NCI-H2196 treated with DMSO at 0.1 percent for 48 hours (cell line): Measurements from ENCODE around the gene BET1L.
A peak's percentile ranks its signal among the peaks of the same experiment; 100 is the strongest.

Experiments
- DNase-seq: peaks from one replicate; lab custom pipeline; 2025; ENCODE audit not compliant: unreplicated experiment; lab: John Stamatoyannopoulos, UW

Gene BET1L

DNA sequence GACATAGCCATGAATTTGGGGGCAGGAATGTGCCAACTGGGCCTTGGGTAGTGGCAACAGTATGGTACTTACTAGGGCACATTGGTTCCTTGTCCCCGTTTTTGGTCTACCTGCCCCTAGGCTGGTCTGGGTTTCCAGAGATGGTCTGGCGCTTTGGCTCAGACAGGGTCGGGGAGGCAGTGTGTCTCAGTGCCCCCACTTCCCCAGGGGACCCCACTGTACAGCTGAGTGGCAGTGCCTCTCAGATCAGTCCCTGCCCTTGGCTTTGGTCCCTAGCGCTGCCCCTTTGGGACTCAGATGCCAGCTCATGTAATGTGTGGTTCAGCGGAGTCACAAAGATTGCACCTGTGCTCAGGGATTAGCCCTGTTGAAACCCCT is 3.6 kb upstream of the BET1L start:
- DNase-seq = no peak

DNA sequence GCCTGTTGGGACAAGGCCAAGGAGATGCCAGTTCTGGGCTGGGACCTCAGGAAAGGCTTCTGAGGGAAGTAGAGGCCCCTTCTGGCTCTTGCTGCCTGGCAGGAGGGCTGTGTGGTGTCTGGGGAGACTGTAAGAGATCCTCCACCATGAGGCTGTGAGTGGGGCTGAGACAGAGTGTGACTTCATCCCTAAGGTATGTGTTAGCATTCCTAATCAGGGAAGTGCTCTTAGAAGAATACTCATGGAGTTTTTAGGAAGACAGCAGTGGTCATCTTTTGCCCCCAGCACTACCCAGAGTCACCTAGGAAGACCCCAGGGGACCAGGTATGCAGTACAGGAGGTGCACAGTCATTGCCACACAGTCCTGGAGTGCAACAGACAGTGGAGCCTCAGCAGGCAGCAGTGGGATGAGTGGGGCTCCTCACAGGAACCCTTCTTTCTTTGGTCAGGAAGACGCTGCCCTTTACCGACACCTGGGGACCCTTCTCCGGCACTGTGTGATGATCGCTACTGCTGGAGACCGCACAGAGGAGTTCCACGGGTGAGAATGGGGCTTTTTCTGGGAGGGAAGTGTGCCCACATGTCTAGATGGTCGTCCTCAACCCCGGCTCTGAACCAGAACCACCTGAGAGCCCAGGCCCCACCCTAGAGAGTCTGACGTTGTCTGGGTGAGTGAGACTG is 3.1 kb upstream of the BET1L start:
- DNase-seq = no peak

DNA sequence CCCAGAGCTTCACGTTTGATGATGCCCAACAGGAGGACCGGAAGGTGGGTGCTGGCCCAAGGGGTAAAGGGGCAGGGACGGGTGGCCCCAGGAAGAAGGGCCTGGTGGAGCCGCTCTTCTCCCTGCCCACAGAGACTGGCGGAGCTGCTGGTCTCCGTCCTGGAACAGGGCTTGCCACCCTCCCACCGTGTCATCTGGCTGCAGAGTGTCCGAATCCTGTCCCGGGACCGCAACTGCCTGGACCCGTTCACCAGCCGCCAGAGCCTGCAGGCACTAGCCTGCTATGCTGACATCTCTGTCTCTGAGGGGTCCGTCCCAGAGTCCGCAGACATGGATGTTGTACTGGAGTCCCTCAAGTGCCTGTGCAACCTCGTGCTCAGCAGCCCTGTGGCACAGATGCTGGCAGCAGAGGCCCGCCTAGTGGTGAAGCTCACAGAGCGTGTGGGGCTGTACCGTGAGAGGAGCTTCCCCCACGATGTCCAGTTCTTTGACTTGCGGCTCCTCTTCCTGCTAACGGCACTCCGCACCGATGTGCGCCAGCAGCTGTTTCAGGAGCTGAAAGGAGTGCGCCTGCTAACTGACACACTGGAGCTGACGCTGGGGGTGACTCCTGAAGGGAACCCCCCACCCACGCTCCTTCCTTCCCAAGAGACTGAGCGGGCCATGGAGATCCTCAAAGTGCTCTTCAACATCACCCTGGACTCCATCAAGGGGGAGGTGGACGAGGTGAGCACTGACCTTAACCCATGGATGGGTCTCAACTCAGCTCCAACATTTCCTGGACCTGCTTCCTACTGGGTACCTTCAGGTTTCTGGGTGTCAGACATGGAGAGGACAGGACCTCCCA is 2.3 kb upstream of the BET1L start:
- no peak for DNase-seq

DNA sequence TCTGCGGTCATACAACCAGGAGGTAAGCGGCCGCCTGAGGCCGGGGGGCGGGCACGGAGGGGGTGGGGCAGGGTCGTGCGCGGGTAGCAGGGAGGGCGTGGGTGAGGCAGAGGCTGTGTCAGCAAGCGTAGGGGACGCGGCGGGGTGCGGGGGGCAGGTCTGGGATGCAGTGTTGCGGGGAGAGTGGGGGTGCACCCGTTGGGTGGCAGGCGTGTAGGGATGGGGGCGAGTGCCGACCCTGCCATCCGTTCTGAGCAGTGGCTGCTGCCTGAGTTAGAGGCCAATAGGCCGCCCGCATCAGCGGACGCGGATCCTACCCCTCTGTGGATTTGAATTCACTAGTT is 1.7 kb upstream of the BET1L start:
- no peak for DNase-seq

DNA sequence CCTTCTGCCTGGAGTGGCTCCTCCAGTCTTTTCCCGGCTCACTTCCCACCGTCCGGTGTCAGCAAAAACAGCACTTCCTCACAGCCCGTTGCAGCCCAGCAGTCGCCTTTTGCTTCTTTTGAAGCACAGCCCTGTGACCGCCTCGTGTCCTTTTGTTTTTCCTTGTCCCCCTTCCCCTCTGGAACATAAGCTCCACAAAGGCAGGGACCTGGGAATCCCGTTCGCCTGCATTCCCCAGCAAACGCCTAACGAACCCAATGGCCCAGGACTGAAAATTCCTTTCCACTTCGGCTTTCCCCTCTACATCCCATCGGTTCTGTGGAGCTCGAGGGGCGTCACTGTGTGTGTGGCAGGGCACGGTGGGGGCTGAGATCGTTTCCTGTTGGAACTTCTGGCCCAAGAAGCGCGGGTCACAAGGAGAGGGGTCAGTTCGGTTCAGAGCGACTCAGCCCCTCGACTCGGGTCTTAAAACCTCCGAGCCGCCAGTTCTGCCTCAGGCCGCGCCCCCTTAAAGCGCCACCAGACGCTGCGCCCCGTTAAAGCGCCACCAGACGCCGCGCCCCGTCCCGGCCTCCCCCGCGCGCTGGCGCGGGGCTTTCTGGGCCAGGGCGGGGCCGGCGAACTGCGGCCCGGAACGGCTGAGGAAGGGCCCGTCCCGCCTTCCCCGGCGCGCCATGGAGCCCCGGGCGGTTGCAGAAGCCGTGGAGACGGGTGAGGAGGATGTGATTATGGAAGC is 1.1 kb upstream of the BET1L start:
- peak; percentile 8 for DNase-seq

DNA sequence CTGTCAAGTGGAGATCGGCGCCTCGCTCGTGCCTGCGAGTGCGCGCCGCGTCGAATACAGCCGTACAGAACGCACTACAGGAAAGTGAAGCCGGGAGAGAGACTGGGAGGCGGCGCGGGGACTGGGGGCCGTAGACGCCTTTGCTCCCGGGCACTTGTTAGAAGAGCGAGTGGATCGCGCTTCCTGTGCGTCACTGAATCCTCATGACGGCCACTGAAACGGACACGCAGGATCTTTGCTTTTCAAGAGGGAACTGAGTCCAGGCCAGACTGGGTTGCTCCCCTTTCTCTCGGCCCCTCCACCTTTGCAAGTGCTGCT is 623 bp upstream of the BET1L start:
- no peak for DNase-seq

DNA sequence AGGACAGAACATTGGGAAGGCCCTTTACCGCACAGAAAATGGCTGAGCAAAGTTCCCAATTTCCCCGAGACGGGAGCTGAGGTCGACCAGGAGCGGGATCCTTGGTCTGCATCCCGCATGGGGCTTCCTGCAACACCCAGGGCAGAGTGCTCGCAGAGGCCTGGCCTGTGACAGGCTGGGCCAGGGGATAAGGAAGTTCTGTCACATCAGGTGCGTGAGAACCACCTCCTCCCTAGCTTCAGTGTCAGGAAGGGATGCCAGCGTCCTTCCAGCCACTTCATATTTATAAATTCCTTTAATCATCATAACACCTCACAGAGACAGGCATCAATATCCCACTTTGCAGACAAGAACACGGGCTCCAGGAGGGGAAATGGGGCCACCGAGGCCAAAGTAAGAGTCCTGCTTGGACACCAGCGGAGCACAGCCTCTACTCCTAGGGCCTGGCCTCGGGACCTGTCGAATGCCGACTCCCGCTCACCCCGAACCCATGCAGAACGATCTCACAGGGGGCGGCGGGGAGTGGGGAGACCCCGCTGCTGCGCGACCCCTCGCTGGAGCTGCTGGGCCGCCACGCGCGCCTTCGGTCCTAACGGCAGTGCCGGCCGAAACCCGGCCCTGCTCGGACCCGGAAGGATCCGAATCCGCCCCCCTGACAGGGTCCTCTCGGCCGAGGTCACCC is 532 bp downstream of the BET1L start:
- DNase-seq = no peak

DNA sequence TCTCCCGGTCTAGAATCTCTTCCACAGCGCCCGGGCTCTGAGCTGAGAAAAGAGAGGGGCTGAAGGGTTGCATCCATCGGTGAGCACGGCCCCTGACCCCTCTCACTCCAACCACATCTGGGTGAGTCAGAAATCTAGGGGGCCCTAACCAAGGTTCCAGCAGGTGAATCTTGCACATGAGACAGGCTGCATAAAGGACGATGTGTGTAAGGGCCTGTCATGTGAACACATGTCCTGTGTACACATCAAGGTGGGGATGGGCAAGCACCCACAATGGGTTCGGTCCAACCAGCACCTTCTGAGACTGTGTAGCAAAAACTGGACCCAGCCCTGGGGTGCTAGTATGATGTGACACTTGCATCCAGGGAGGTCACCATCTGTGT is 1.2 kb downstream of the BET1L start:
- DNase-seq = no peak

DNA sequence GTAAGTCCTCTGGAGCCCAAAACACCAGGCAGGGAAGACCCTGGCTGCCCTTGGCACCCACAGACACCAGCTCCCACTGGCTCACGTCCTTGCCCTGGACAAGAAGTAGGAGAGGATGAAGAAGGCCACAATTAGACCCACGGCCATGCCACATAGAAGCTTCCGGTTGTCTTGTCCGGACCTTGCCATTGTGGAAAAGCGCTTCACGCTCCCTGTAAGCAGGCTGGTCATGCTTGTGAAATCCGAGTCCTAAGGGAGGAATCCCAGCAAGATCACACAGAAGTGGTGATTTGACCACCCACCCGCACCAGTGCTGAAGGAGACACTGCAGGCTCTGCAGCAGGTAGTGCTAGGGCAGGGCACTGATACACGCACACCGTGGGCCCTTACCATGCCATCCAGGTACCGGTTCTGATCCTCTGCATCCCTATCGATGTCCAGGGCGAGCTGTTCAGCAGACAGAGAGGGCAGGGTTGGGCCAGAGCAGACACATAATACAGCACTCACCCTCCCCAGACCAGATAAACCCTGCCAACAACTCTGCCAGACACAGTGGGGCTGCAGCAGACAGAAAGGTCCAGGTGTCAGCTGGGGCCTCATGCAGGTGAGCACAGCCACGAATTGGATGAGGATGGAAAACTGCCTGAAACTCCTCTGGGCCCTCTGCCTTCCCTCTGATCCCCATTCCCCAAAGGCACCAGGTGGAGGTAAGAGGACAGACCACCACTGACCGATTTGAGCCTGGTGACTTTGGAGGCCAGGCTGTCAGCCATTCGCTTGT is 1.8 kb downstream of the BET1L start:
- no peak for DNase-seq

DNA sequence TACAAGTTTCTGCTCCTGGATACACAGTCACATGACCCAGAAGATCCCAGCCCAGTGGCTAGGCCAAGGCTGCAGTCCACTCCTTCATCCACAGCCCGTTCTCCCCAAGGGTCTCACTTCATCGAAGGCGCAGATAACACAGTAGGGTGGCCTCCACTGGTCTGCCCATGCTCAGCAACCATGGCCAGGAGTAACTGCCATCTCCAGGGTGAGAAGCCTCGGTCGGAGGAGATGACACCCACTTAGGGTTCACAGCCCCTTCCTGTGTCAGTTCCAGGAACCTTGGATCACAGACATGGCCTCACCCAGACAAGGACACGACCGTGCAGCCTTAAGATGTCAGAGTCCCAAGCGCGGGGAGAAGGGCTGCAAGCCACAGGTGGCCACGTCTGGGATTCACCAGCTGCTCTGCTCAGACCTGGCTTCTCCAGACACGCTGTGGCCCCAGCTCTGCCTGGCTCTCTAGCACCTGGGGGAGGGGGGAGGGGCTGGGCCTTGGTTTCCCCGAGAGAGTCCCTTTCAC is 2.6 kb downstream of the BET1L start:
- no peak for DNase-seq

DNA sequence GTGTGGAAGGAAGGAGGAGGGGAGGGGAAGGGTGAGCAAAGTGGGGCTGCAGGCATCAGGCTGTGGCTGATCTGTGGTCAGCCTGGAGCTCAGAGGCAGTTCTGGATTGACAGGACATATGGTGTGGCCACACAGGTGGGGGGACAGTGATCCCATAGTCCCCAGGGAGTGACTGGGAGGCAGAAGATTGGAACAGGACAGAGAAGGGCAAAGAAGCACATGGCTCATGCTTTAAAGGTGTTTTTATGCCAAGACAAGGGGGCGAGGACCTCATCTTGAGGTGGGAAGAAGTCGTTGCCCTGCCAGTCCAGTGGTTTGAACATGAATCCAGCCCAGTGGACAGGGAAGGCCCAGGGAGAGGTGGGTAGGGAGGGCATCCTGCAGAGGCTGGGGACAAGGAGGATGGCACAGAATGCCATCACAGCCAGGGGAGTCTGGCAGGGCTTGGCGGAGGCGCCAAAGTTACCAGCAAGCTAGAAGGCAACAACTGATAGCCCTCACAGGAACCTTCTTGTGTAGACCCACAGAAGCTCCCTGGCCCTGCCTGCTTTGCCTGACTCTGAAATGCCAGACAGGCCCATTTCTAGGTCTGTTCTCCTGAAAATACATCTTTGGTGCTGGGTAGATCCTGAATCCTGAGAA is 3.1 kb downstream of the BET1L start:
- DNase-seq = no peak

DNA sequence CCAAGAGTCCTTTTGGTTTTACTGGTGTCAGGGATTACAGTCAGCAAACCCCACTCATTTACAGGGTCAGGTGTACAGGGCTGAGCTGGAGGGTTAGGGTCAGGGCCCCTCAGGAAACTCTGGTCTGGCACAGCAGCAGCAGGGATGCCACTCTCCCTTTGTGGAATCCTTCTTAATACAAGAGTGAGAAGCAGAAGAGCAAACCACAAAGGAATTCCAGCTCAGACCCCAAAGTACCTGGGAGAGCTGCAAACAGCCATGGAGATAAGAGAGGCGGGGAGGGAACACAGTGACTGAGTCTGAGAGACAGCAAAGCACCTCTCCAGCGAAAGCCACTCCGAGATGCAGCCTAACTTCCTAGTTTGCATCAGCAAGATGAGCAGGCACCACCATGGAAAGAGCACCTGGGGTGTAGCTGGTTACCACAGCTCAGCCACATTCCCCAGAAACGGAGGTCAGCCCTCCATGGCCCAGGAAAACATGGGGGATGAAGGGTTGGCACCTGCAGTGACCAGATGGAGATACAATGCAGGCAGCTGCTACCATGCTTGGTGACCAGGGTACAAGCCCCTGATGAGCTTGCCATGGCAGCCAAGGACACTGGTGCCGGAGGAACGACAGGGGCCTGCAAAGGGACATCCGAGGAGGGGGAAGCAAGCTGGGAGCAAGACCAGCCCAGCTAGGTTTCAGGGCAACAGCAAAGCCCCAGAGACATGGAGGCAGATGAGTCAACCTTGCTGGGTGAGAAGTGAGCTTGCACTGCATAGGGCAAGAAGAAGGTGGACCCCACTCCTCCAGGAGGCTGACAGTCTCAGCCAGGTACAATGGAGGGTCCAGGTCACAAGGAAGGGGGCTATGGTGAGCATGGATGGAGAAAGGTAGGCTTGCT is 3.9 kb downstream of the BET1L start:
- DNase-seq = no peak

DNA sequence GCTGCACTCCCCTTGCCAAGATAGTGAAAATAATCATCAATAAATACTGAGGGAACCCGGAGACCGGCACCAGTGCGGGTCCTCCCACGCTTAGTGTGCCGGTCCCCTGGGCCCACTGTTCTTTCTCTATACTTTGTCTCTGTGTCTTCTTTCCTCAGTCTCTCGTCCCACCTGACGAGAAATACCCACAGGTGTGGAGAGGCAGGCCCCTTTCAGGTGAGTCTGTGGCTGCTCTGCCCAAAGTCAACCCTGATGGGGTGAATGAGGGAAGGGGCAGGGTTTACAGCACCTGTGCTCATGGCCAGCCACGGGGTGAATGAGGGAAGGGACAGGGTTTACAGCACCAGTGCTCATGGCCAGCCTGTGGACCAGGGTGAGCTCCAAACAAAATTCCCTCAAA is 4.7 kb downstream of the BET1L start:
- DNase-seq = no peak

DNA sequence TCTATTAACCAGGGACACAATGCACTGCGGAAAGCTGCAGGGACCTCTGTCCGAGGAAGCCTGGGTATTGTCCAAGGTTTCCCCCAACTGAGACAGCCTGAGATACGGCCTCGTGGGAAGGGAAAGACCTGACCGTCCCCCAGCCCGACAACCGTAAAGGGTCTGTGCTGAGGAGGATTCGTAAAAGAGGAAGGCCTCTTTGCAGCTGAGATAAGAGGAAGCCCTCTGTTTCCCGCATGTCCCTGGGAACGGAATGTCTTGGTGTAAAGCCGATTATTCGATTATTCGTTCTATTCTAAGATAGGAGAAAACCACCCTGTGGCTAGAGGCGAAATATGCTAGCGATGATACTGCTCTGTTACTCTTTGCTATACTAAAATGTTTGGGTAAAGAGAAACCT is 5.2 kb downstream of the BET1L start:
- no peak for DNase-seq

DNA sequence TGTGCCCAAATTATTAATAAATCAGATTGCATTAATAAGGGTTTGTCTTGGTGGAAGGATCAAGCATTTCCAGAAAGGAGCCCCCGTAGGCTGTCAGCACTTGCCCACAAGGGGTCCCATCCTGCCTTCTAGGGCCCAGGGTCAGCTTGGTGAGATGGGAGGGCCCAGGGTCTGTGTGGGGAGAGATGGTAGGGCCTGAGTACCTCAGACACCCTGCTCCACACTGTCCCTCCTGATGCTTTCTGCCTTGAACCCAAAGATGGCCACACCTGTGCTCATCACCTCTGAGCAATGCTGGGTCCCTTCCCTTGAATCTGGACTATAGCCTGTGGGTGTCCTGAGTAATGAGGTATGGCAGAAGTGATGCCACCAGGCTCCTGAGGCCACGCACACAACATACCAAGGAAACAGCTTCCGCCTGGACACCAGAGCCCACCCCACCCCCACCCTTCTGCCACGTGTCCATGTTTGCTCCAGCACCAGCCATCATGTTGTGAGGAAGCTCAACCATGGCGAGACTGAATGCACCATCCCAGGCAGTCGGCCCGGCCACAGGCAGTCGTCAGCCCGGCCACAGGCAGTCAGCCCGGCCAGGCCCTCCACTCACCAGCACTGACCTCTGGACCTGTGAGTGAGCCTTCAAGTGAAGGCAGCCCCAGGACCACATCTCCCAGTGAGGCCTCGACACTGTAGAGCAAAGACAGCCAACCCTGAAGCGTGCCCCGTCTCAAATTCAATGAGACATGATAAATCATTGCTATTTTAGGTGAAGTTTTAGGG is 6.8 kb downstream of the BET1L start:
- no peak for DNase-seq

DNA sequence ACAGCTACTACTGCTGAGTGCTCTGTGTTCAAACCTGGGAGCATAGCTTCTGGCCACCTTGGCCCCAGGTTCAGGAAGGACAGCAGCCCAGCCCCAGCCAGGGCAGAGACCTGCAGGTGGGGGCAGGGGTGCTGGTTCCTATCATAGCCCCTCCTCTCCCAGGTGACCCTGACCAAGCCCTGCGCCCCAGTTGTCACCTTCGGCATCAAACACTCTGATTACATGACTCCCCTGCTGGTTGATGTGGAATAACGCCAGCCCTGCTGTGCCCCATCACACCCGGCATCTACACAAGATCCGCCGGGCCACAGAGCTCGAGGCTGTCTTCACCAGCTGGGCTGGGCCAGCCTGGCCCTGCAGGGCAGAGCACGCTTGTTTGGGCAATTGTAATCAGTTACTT is 7.4 kb downstream of the BET1L start:
- no peak for DNase-seq

DNA sequence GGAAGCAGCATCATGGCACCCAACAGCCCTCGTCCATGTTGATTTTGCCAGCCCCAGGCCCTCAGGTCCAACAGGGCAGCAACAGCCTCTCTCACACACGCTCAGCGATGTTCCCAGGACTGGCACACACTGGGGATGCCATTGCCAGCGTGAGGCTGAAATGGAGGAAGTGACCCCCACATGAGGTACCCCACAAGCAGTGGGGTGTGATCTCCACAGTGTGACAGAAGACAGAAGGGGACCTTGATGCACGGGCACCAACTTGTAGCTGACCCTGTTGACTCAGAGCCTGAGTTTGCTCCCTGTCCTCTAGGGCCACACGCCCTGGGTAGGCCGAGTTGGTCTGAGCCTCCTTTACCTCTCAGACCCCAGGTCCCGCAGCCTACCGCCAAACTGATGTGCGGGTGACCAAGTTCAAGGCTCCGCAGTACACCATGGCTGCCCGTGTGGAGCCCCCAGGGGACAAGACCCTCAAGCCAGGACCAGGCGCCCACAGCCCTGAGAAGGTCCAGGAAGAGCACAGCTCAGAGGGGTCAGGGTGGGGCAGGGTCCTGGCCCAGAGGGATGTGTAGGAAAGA is 8.1 kb downstream of the BET1L start:
- DNase-seq = no peak

DNA sequence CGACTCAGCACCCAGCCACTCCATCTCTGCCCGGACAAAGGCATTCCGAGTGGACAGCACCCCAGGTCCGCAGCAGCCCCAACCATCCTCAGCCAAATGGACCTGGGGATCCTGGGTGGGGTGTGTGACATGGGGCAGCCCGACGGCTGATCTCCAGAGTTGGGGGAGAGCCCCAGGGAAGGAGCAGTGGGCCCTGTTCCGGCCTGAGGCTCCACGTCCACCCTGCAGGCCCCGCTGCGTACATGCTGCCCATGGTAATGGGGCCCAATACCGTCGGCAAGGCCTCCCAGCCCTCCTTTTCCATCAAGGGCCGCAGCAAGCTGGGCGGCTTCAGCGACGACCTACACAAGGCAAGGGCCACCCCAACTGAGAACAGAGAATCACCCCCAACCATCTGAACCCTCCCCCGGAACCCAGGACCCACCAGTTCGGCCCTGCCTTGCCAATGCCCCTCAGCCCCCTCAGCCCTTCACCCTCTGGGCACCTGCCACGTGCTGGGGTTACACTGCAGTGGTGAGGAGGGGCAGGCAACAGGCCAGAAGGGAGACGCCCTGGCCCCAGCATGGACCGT is 8.9 kb downstream of the BET1L start:
- no peak for DNase-seq
